ENCODE measurements around the gene EXOC4.

The EXOC4 gene

DNA sequence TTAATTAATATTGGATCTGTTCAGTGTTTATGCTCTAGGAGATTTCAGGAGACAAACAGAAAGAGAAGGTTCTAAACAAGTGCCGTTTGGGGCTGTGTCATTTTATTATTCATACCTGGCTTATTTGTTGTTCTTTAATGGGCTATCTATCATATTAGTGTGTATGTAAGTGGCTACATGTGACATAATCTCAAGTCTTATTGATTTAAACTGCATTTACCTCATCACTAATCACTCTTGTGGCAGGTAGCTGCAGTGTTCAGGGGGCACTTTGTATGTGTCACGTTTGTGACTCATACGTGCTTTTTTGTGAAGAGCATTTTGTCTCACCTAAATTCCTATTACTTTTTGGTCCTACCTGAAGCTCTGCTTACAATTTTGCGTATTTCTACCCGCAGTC lies 95.4 kb downstream of the EXOC4 start:
- no peaks in the 10 kb centered on the region for H3K27me3 ChIP-seq (replicated peaks; ENCODE audit: control insufficient read depth, insufficient read depth, low read length)
- TF ChIP-seq, protein P1, sequence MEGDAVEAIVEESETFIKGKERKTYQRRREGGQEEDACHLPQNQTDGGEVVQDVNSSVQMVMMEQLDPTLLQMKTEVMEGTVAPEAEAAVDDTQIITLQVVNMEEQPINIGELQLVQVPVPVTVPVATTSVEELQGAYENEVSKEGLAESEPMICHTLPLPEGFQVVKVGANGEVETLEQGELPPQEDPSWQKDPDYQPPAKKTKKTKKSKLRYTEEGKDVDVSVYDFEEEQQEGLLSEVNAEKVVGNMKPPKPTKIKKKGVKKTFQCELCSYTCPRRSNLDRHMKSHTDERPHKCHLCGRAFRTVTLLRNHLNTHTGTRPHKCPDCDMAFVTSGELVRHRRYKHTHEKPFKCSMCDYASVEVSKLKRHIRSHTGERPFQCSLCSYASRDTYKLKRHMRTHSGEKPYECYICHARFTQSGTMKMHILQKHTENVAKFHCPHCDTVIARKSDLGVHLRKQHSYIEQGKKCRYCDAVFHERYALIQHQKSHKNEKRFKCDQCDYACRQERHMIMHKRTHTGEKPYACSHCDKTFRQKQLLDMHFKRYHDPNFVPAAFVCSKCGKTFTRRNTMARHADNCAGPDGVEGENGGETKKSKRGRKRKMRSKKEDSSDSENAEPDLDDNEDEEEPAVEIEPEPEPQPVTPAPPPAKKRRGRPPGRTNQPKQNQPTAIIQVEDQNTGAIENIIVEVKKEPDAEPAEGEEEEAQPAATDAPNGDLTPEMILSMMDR (IDR thresholded peaks at IDR 0.05; ENCODE audit: insufficient read depth, low read length, poor library complexity, severe bottlenecking), result no peak
- no peak overlapping the region for H3K4me3 ChIP-seq (replicated peaks; ENCODE audit: low read depth, low read length)
- H3K36me3 ChIP-seq (ENCODE audit: control insufficient read depth, insufficient read depth, low read length), result no peaks in the 10 kb centered on the region
- no peak for DNase-seq (ENCODE audit: extremely low read depth, insufficient read length)

DNA sequence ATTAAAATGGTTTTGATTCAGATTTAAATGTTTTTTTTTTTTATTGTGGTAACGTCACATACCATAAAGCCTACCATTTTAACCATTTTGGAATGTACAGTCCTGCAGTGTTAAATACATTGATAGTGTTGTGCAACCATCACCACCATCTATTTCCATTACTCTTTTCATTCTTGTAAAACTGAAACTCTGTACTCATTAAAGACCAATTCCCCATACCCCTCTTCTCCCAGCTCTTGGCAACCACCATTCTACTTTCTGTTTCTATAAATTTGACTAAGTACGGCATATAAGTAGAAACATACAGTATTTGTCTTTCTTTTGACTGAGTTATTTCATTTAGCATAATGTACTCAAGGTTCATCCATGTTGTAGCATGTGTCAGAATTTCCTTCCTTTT lies 96.2 kb downstream of the EXOC4 start:
- TF ChIP-seq, protein P1 (IDR thresholded peaks at IDR 0.05; ENCODE audit: insufficient read depth, low read length, poor library complexity, severe bottlenecking), result no peak
- no peak overlapping the region for H3K4me3 ChIP-seq (replicated peaks; ENCODE audit: low read depth, low read length)
- H3K27me3 ChIP-seq (replicated peaks; ENCODE audit: control insufficient read depth, insufficient read depth, low read length), result no peaks in the 10 kb centered on the region
- no peaks in the 10 kb centered on the region for H3K36me3 ChIP-seq (ENCODE audit: control insufficient read depth, insufficient read depth, low read length)
- no peak for DNase-seq (ENCODE audit: extremely low read depth, insufficient read length)

DNA sequence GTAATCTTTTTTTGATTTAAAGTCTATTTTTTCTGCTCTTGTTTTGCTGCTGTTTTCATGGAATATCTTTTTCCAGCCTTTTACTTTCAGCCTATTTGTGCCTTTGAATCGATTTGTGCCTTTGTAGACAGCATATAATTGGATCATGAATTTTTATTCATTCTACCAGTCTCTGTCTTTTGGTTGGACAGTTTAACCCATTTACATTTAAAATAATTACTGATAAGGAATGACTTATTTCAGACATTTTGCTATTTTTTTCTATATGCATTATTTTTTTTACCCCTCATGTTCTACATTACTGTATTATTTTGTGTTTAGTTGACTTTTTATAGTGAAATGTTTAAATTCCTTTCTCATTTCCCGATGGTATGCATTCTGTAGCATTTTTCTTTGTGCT lies 99.6 kb downstream of the EXOC4 start:
- DNase-seq (ENCODE audit: extremely low read depth, insufficient read length), result no peak

DNA sequence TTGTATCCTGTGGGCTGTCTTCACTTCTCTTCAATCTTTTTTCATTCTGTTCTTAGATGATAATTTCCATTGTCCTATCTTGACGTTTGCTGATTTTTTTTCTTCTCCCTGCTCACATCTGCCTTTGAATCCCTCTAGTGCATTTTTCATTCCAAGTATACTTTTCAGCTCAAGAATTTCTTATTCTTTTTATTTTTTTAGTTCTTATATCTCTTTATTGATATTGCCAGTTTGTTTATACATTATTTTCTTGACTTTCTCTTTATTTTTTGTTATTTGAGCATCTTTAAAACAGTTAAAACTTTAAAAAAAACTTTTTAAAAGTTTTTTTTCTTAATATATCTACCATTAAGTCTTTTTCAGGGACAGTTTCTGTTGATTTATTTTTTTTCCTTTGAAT lies 100.9 kb downstream of the EXOC4 start:
- no peaks in the 10 kb centered on the region for H3K27me3 ChIP-seq (replicated peaks; ENCODE audit: control insufficient read depth, insufficient read depth, low read length)
- TF ChIP-seq, protein P1 (IDR thresholded peaks at IDR 0.05; ENCODE audit: insufficient read depth, low read length, poor library complexity, severe bottlenecking), result no peak
- no peaks in the 10 kb centered on the region for H3K36me3 ChIP-seq (ENCODE audit: control insufficient read depth, insufficient read depth, low read length)
- no peak overlapping the region for H3K4me3 ChIP-seq (replicated peaks; ENCODE audit: low read depth, low read length)
- no peak for DNase-seq (ENCODE audit: extremely low read depth, insufficient read length)

More for the DNA sequence above, 99.6 kb downstream of the EXOC4 start:
- Histone ChIP-seq H3K4me3 (replicated peaks; ENCODE audit: low read depth, low read length) (no peak overlapping the region), H3K27me3 (replicated peaks; ENCODE audit: control insufficient read depth, insufficient read depth, low read length) (no peaks in the 10 kb centered on the region), H3K36me3 (ENCODE audit: control insufficient read depth, insufficient read depth, low read length) (no peaks in the 10 kb centered on the region)
- TF ChIP-seq, protein P1 (IDR thresholded peaks at IDR 0.05; ENCODE audit: insufficient read depth, low read length, poor library complexity, severe bottlenecking), result no peak

DNA sequence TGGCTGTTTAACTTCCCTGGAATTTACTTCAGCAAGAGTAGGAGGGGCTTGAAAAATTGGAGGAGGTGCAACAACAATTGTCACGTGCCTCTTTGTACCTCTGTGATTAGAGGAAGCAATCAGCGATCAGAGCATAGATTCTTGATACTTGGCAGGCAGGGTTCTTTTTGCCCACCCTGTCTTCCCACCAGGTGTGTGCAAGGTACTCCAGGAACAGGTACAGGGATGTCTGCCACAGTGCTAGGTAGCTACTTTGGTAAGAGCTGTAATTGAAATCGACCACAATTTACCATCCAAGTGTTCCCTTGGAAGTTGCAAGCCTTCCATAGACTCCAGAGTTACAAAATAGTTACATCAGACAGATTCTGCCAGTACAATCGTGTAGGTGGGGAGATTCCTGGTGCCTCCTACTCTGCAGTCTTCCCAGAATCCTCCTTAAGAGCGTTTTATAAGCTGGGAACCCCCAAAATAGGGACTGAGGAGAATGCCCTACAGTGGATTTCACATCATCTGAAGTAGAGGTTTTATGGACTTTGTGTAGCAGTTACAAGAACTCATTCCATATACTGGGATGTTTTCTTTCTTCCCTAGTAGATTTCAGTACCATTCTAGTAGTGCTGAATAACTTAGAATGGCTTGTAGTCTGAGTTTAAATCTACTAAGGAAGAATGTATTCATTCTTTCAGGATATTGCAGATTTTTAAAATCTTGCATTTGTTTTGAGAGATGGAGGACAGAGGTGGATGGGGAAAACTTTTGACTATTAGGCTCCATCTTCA lies 101.9 kb downstream of the EXOC4 start:
- DNase-seq (ENCODE audit: extremely low read depth, insufficient read length), result no peak
- TF ChIP-seq, protein P1 (IDR thresholded peaks at IDR 0.05; ENCODE audit: insufficient read depth, low read length, poor library complexity, severe bottlenecking), result no peak
- Histone ChIP-seq H3K27me3 (replicated peaks; ENCODE audit: control insufficient read depth, insufficient read depth, low read length) (no peaks in the 10 kb centered on the region), H3K36me3 (ENCODE audit: control insufficient read depth, insufficient read depth, low read length) (no peaks in the 10 kb centered on the region), H3K4me3 (replicated peaks; ENCODE audit: low read depth, low read length) (no peak overlapping the region)

Measured in GM06990 (cell line).